Esophagus muscularis mucosa (tissue), 4 donors: Measurements from ENCODE around the gene PTPRN2.

Experiments used
- CTCF ChIP-seq, 3 experiments: fragments of 200-600 bp in 2 of 3; fragments of 450-650 bp in 1 of 3; sonication (generic) in 2 of 3; IDR thresholded peaks; one replicate each; pipeline ENCODE4 v1.5.1; 2017 to 2019; ENCODE audit warnings: antibody characterized with exemption in 3 of 3, mild to moderate bottlenecking in 2 of 3, moderate library complexity in 1 of 3
- EP300 ChIP-seq: sonication (generic); formaldehyde crosslinking; IDR thresholded peaks from one replicate; pipeline ENCODE4 v1.6.1; 2017; ENCODE audit warnings: antibody characterized with exemption
- POLR2A ChIP-seq: fragments of 450-650 bp; IDR thresholded peaks from one replicate; pipeline ENCODE4 v1.6.1; 2017; ENCODE audit warnings: antibody characterized with exemption, moderate library complexity, mild to moderate bottlenecking, low read depth
- POLR2AphosphoS5 ChIP-seq, 2 donors: sonication (generic); formaldehyde crosslinking; IDR thresholded peaks; one replicate each; pipeline ENCODE4 v1.6.1; 2017; ENCODE audit warnings: antibody characterized with exemption in 2 of 2

GRCh38 chr7:158469396-158470051 lies 118.1 kb downstream of the PTPRN2 start:
- TF ChIP-seq EP300: no peak
- TF ChIP-seq POLR2AphosphoS5 (IDR thresholded peaks at IDR 0.05): no peak
- TF ChIP-seq CTCF (IDR thresholded peaks at IDR 0.05): no peak
- no peak for TF ChIP-seq POLR2A
